ENCODE results near the gene SDR9C7.
"Not testable (repeated sequence)": the region's sequence is repeated elsewhere in the genome, so short reads cannot be mapped to it uniquely, and the experiment has no call there.

SDR9C7 gene

DNA sequence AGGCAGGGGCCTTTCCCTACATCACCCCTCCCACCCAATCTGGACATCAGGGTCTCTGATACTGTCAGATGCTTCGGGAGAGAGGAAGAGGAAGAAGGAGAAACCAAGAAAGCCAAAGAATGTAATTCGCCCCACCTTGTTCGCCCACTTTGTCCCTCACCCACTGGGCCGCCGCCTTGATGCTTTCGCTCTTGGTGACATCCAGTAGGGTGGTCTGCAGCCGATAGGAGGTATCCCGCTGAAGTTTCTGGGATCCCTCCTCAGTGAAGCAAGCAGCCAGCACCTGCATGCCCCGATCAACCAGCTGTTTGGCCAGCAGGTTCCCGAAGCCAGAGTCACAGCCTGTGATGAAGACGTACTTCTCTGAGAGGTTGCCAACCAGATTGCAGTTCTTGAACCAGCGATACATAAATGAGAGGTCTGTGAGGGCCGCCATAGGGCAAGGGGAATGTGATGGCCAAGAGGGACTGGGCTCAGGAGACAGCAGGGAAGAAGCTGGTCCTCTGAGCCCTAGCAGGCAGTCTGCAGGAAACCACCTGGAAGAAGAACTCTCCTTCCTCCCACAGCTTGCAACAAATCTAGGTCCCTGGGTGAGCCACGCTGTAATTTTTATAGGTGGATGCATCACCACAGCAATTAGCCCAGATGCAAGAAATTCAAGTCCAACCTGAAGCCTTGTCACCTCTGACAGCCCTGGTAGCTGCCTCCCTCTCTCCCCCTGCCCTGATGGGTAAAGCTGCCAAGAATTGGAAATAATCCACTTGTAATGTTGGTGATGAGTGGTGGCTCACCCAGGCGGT is at the start of gene SDR9C7:
TSS of gene SDR9C7 (minus strand) at position 583 of the 800 bp plus-strand sequence. CDS start at position 436, 147 bp downstream.
- H3K27me3 Mint-ChIP-seq (ENCODE audit: low read depth) = no peaks in the 10 kb centered on the region
- TF ChIP-seq, protein P1, sequence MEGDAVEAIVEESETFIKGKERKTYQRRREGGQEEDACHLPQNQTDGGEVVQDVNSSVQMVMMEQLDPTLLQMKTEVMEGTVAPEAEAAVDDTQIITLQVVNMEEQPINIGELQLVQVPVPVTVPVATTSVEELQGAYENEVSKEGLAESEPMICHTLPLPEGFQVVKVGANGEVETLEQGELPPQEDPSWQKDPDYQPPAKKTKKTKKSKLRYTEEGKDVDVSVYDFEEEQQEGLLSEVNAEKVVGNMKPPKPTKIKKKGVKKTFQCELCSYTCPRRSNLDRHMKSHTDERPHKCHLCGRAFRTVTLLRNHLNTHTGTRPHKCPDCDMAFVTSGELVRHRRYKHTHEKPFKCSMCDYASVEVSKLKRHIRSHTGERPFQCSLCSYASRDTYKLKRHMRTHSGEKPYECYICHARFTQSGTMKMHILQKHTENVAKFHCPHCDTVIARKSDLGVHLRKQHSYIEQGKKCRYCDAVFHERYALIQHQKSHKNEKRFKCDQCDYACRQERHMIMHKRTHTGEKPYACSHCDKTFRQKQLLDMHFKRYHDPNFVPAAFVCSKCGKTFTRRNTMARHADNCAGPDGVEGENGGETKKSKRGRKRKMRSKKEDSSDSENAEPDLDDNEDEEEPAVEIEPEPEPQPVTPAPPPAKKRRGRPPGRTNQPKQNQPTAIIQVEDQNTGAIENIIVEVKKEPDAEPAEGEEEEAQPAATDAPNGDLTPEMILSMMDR (IDR thresholded peaks at IDR 0.05; ENCODE audit: unreplicated experiment in 3 of 3) = no peak
- H3K36me3 Mint-ChIP-seq (ENCODE audit: low read depth) = no peaks in the 10 kb centered on the region
- peaks cover 17% of the 10 kb centered on the region for H3K4me1 Mint-ChIP-seq
- peak within 1 kb of the TSS in 1 of 3 experiments; percentile 95 for H3K27ac Mint-ChIP-seq
- no peak within 1 kb of the TSS for H3K4me3 Mint-ChIP-seq
- H3K9me3 Mint-ChIP-seq = no peaks in the 10 kb centered on the region

DNA sequence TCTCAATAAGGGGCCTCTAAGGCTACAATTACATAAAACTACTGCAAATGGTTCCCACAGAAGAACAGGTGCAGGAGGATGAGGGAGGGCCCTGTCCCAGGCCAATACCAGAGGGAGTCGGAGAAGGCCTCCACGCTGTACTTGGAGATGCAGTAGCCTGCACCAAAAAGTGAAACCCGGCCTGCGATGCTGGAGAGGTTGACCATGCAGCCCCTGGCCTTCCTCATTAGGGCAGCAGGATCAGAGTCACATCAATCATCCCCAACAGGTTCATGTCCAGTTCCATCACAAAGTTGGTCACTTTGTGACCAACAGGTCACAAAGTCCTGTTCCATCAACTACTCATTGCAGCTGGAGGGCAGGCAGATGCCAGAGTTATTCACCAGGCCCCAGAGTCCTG is 49.2 kb upstream of the SDR9C7 start:
- Mint-ChIP-seq H3K4me3 (no peak overlapping the region), H3K27me3 (ENCODE audit: low read depth) (no peaks in the 10 kb centered on the region), H3K4me1 (peaks cover 18% of the 10 kb centered on the region), H3K9me3 (no peaks in the 10 kb centered on the region), H3K27ac (no peak overlapping the region), H3K36me3 (ENCODE audit: low read depth) (no peaks in the 10 kb centered on the region)
- TF ChIP-seq, protein P1 (IDR thresholded peaks at IDR 0.05; ENCODE audit: unreplicated experiment in 3 of 3) = no peak

DNA sequence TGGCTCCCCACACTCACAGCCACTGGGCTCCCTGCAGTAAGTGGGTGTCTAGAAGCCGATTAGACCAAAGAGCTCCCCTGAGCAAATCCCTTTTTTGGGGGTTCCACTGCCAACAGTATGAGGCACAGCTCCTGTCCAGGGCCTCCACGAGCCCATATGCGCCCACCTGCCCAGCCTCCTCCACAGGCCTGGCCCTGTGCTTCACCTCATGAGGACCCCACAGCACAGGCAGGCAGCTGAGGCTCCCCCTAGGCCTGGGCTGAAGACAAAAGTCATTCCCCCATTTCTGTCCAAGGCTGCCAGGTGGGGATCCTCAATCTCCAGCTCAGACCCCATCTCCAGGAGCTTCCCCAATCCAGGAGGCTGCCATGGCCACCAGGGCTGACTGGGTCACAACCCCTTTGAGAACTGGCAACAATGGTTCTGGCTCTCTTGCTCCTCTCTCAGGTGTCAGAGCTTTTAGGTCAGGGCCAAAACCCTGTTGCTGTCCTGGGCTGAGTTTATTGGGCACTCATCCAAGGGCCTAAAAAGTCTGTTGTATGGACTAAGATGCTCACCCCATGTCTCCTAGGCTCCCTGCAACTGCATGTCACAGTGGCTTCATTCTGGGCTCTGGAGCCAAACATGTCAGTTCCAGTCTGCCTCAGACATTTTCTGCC is 48.5 kb upstream of the SDR9C7 start:
- peaks cover 11% of the 10 kb centered on the region for H3K4me1 Mint-ChIP-seq
- H3K4me3 Mint-ChIP-seq; H3K36me3 Mint-ChIP-seq (ENCODE audit: low read depth); H3K27ac Mint-ChIP-seq; H3K9me3 Mint-ChIP-seq; H3K27me3 Mint-ChIP-seq (ENCODE audit: low read depth): not testable (repeated sequence)

DNA sequence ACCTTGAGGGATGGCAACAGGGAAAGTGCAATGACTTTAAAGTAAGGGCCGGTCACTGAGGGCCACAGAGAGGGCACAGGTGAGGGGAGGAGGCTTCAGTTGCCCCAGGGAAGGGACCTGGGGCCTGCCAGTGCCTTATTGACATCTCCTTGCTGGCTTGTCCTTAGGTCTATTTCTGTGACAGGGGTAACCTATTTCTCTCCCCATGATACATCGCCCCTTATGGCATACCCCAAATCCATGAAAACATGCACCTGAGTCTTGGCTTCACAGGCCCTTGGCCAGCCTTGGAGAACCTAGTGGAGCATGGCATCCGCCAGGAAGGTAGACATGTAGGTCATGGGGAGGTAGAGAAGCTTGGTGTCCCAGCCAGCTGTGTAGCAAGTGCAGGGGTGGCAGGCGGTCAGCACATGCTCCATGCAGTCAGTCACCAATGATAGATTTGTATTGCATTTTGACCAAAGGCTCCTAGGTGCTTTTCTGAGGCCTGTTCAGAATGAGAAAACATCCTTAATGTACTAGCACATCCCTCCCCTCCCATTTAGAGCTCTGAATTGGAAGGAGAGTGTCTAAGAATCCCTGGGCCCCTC is 46.8 kb upstream of the SDR9C7 start:
- H3K4me1 Mint-ChIP-seq = peaks cover 6% of the 10 kb centered on the region
- no peaks in the 10 kb centered on the region for H3K9me3 Mint-ChIP-seq
- H3K27me3 Mint-ChIP-seq (ENCODE audit: low read depth) = no peaks in the 10 kb centered on the region
- H3K36me3 Mint-ChIP-seq (ENCODE audit: low read depth) = no peaks in the 10 kb centered on the region
- TF ChIP-seq, protein P1 (IDR thresholded peaks at IDR 0.05; ENCODE audit: unreplicated experiment in 3 of 3) = no peak
- H3K27ac Mint-ChIP-seq = no peak overlapping the region
- no peak overlapping the region for H3K4me3 Mint-ChIP-seq

DNA sequence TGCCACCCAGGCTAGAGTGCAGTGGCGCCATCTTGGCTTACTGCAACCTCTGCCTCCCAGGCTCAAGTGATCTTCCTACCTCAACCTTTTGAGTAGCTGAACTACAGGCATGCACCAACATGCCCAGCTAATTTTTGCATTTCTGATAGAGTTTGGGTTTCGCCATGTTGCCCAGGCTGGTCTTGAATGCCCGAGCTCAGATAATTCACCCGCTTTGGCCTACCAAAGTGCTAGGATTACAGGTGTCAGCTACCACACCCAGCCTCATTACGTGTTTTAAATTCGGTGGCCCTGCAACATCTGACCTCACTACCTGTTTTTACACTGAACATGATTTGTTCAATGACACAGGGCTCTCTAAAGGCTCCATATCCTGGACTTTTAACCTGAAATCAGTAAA is 46.1 kb upstream of the SDR9C7 start:
- Mint-ChIP-seq H3K9me3 (no peaks in the 10 kb centered on the region), H3K27ac (no peak overlapping the region), H3K27me3 (ENCODE audit: low read depth) (no peaks in the 10 kb centered on the region), H3K36me3 (ENCODE audit: low read depth) (no peaks in the 10 kb centered on the region), H3K4me3 (no peak overlapping the region), H3K4me1 (peaks cover 6% of the 10 kb centered on the region)
- TF ChIP-seq, protein P1 (IDR thresholded peaks at IDR 0.05; ENCODE audit: unreplicated experiment in 3 of 3) = no peak

DNA sequence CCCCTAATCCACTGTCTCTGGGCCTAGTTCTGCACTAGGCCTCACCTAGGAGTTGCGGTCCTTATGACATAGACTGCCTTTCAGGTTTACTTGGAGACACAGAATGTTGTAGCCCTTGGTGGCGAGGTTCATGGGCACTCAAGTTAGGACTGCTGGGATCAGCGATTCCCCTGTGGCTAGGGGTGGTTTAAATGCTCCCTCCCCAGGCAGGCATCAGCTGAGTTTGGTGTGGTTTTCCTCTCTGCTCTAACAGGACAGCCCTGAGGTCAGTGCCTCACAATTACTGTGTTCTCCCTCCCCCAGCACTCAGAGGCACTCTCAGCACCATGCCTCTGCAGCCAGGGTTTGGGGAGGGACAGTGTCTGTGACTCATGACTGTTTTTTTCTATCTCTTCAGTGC is 45.4 kb upstream of the SDR9C7 start:
- peaks cover 6% of the 10 kb centered on the region for H3K4me1 Mint-ChIP-seq
- TF ChIP-seq, protein P1 (IDR thresholded peaks at IDR 0.05; ENCODE audit: unreplicated experiment in 3 of 3) = no peak
- H3K36me3 Mint-ChIP-seq (ENCODE audit: low read depth) = no peaks in the 10 kb centered on the region
- H3K27me3 Mint-ChIP-seq (ENCODE audit: low read depth) = no peaks in the 10 kb centered on the region
- no peaks in the 10 kb centered on the region for H3K9me3 Mint-ChIP-seq
- H3K27ac Mint-ChIP-seq = no peak overlapping the region
- H3K4me3 Mint-ChIP-seq = no peak overlapping the region

Measured in nephron (organoid).